ENCODE data around the gene PATL2.
"Not testable (repeated sequence)": the region's sequence is repeated elsewhere in the genome, so short reads cannot be mapped to it uniquely, and the experiment has no call there.

DNA sequence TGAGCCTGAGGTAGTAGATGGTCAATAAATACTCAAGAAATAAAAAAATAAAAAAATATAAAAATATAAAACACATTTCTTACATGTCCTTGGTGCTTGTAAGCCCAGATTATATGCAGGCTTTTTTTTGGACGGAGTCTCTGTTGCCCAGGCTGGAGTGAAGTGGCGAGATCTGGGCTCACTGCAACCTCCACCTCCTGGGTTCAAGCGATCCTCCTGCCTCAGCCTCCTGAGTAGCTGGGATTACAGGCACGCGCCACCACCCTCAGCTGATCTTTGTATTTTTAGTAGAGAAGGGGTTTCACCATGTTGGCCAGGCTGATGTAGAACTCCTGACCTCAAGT lies 17.1 kb upstream of the PATL2 start:
- TF ChIP-seq, protein P1, sequence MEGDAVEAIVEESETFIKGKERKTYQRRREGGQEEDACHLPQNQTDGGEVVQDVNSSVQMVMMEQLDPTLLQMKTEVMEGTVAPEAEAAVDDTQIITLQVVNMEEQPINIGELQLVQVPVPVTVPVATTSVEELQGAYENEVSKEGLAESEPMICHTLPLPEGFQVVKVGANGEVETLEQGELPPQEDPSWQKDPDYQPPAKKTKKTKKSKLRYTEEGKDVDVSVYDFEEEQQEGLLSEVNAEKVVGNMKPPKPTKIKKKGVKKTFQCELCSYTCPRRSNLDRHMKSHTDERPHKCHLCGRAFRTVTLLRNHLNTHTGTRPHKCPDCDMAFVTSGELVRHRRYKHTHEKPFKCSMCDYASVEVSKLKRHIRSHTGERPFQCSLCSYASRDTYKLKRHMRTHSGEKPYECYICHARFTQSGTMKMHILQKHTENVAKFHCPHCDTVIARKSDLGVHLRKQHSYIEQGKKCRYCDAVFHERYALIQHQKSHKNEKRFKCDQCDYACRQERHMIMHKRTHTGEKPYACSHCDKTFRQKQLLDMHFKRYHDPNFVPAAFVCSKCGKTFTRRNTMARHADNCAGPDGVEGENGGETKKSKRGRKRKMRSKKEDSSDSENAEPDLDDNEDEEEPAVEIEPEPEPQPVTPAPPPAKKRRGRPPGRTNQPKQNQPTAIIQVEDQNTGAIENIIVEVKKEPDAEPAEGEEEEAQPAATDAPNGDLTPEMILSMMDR (IDR thresholded peaks at IDR 0.05; ENCODE audit: borderline replicate concordance, extremely low read depth, low read length, poor library complexity, severe bottlenecking), result not testable (repeated sequence)
- TF ChIP-seq EZH2 (IDR thresholded peaks at IDR 0.05; ENCODE audit: borderline replicate concordance, low read depth, low read length, severe bottlenecking), result not testable (repeated sequence)
